Activated CD8-positive, alpha-beta T cell treated with anti-CD3 and anti-CD28 coated beads, Interleukin-2, amount 10 ng/mL, durations not matched to agents 7 days and 5 days (primary cell): Measurements from ENCODE around the gene ASTN2. TPM values are rescaled to one million over a fixed set of nuclear protein-coding genes. Genes with fewer than 3 reads are reported as not detected.

Experiments used
- ATAC-seq: fragments of 150-1000 bp; cut with Tn5 transposase; one replicate; pipeline ENCODE4 v1.10.0; 2021; ENCODE audit warnings: moderate library complexity
- CTCF ChIA-PET: fragments of 350-600 bp; sonication (Branson Sonifier 250); formaldehyde crosslinking; loops from one replicate; lab custom pipeline; 2021; ENCODE audit warnings: antibody characterized with exemption; lab: Charles Lee
- POLR2A ChIA-PET: fragments of 350-600 bp; sonication (Branson Sonifier 250); formaldehyde crosslinking; loops from one replicate; lab custom pipeline; 2021; ENCODE audit warnings: antibody characterized with exemption; lab: Charles Lee
- DNase-seq: peaks from one replicate; pipeline ENCODE4 v3.0.0-alpha.2; 2020
- H3K27ac Mint-ChIP-seq: one replicate; pipeline ENCODE4 v1.8.0; 2021; ENCODE audit warnings: mild to moderate bottlenecking, mixed read lengths
- H3K27me3 Mint-ChIP-seq: one replicate; pipeline ENCODE4 v1.8.0; 2021; ENCODE audit warnings: low read depth, mixed read lengths
- H3K36me3 Mint-ChIP-seq: one replicate; pipeline ENCODE4 v1.8.0; 2021; ENCODE audit warnings: low read depth, mixed read lengths
- H3K4me1 Mint-ChIP-seq: one replicate; pipeline ENCODE4 v1.8.0; 2021; ENCODE audit warnings: low read depth, mixed read lengths
- H3K4me3 Mint-ChIP-seq: one replicate; pipeline ENCODE4 v1.8.0; 2021; ENCODE audit warnings: mild to moderate bottlenecking, mixed read lengths
- H3K9me3 Mint-ChIP-seq: one replicate; pipeline ENCODE4 v1.8.0; 2022; ENCODE audit warnings: mixed read lengths; ENCODE audit not compliant: insufficient read depth
- total RNA-seq, 2 experiments: library from RNA; stranded (reverse); gene quantifications; one replicate each; pipeline ENCODE4 v1.2.3, GENCODE V29; 2021

ASTN2 gene
- total RNA-seq, 2 experiments from 2014 or later = 4.7 to 4.9 TPM

DNA sequence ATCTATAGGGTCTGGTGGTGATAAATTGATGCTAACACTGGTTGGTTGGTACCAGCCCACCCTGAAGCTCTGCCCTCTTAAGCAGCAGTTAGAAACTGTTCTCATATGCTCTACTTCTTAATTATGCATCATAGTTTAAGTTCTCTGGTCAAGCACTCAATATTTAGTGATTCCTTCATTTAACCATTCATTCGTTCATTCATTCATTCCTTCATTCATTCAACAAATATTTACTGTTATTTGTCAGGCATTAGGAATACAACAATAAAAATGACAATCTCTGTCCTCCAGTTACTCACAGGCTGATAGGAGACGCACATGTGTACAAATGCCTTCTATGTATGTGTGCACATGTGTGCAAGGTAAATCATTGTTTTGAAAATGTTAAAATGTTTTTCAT is 673.1 kb downstream of the ASTN2 start:
- Mint-ChIP-seq H3K4me1 (no peaks in the 10 kb centered on the region), H3K27ac (no peak overlapping the region), H3K4me3 (no peak overlapping the region), H3K36me3 (no peaks in the 10 kb centered on the region), H3K27me3 (no peaks in the 10 kb centered on the region), H3K9me3 (no peaks in the 10 kb centered on the region)
- POLR2A ChIA-PET = interaction anchor here (0.6 kb wide), 1 partner anchor 470 kb away, joined by 4 read pairs; no protein-coding TSS in a partner anchor
- no peak for DNase-seq
- CTCF ChIA-PET = no interaction called here
- no peak for ATAC-seq

DNA sequence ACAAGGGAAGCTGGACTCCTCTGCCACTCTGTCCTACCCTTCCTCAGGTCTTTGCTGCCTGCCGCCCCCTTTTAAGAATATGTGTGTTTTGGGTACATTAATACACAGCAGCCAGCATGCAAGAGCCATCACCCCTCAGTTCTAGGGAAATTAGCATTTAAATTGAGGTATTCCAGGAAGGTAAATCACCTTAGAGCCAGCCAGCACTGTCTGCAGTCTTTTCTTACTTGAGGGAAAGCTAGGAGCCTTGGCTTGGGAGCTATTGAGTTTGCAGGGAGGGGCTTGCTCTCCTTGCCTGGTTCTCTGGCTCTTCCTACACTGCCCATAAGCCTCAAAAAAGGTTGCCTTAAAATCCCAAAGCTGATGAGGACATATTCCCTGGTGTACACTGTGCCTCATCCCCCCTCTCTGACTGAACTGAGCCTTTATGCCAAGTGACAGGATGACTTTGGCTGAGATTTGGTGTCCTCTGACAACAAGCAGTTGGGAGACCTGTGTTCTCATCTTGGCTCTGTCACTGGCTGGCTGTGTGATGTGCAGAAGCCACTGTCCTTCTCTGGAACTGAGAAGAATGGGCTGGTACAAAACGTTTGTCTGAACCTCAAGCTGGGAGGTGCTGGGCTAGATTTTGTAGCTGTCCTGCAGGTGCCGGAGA is 673.6 kb downstream of the ASTN2 start:
- CTCF ChIA-PET = no interaction called here
- no peak for ATAC-seq
- POLR2A ChIA-PET = interaction anchor here (0.6 kb wide), 1 partner anchor 470 kb away, joined by 4 read pairs; no protein-coding TSS in a partner anchor
- Mint-ChIP-seq H3K27me3 (no peaks in the 10 kb centered on the region), H3K9me3 (no peaks in the 10 kb centered on the region), H3K4me1 (no peaks in the 10 kb centered on the region), H3K27ac (no peak overlapping the region), H3K36me3 (no peaks in the 10 kb centered on the region), H3K4me3 (no peak overlapping the region)
- DNase-seq = no peak

DNA sequence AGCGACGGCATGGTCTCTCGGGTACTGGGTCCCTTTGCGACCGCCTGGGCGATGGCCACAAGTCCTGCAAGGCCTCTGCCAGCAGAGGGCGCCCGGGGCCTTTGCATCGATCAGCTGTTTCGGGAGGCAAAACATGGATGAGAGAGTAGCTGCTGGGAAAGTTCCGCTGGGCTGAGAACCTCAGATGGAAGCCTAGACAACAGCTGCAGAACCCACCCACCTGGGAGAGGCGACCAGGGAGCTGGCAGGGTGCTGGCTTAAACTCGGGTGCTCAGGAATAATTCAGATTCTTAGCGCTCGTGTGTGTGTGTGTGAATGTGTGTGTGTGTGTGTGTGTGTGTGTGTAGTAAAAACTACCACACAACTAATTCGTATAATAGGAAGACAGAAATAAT is 677.7 kb downstream of the ASTN2 start:
- no peaks in the 10 kb centered on the region for H3K27me3 Mint-ChIP-seq
- ATAC-seq = peak; percentile 55
- POLR2A ChIA-PET = no interaction called here
- CTCF ChIA-PET = interaction anchor here (0.7 to 4.4 kb wide), 10 partner anchors 8 to 123 kb away, joined by 3 to 36 read pairs (median 4); partner anchors contain the start of gene TRIM32
- H3K4me3 Mint-ChIP-seq = no peak overlapping the region
- DNase-seq = peak; percentile 63
- H3K36me3 Mint-ChIP-seq = no peaks in the 10 kb centered on the region
- H3K4me1 Mint-ChIP-seq = no peaks in the 10 kb centered on the region
- H3K9me3 Mint-ChIP-seq = no peaks in the 10 kb centered on the region
- no peak overlapping the region for H3K27ac Mint-ChIP-seq

DNA sequence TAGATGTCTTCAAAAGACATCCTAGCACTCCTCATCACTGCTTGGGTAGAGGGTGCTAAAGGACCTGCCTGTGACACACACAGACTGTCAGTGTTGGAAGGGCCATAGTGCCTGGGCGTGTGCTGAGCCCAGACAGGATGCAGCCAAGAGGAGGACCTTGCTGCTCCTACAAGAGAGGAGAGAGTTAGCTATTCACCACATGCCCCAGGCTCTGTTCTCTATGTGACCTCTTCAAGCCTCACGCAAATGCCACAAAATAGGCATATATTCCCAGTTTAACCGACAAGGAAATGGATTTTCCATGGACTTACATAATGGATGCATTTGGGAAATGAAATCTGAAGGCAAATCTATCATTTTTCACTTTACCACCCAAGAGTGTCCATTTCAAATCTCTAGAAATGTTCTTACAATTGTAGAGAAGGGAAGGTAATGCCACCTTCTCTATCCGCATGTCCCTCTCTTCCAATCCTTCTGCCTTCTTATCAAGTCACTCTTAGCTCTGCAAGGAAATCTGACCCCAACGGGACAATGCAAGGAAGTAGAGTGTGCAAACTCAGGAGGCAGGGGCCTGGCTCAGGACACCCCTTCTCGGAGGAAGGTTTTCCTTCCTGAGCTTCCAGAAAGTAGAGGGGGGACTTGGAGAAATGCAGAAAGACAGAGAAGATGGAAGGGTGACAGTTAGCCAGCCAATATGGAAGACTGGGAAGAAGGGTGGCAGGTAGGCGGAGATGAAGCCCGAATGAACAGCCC is 678.3 kb downstream of the ASTN2 start:
- Mint-ChIP-seq H3K27ac (no peak overlapping the region), H3K4me3 (no peak overlapping the region), H3K27me3 (no peaks in the 10 kb centered on the region), H3K9me3 (no peaks in the 10 kb centered on the region), H3K36me3 (no peaks in the 10 kb centered on the region), H3K4me1 (no peaks in the 10 kb centered on the region)
- ChIA-PET POLR2A (no interaction called here), CTCF (interaction anchor here (0.6 to 4.4 kb wide), 11 partner anchors 9 to 1490 kb away, joined by 3 to 36 read pairs (median 3); partner anchors contain the start of gene TRIM32)
- ATAC-seq (no peak), DNase-seq (no peak)

DNA sequence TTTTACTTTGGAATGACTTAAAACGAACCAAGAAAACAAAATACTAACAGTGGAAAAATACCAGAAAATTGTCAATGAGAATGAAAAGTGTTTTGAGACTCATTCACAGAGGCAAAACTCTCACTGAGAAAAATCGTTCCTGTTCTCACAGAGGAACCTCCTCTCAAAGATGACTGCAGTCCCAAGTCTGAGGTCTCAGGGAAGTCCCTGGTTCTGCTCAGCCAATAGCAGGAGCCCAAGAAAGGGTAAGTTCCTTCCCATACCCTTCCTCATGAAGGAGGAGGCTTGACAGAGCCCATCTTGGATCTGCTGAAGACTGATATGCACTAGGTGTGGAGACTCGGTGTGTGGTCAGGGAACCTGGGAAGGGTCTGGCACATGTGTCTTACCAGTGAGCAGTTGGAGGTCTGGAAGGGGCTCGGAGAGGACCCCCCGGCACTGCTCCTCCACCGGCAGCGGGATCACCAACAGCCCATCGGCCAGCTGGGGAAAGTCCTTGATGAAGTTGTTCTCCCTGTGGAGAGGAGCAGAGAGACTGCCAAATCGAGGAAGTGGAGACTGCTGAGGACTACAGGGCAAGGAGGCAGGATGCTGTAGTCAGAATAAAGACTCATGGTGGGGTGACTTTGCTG is 681.7 kb downstream of the ASTN2 start:
- Mint-ChIP-seq H3K9me3 (no peaks in the 10 kb centered on the region), H3K27ac (no peak overlapping the region), H3K4me3 (no peak overlapping the region), H3K4me1 (no peaks in the 10 kb centered on the region), H3K27me3 (no peaks in the 10 kb centered on the region), H3K36me3 (no peaks in the 10 kb centered on the region)
- ATAC-seq (no peak), DNase-seq (no peak)
- ChIA-PET CTCF (no interaction called here), POLR2A (no interaction called here)

DNA sequence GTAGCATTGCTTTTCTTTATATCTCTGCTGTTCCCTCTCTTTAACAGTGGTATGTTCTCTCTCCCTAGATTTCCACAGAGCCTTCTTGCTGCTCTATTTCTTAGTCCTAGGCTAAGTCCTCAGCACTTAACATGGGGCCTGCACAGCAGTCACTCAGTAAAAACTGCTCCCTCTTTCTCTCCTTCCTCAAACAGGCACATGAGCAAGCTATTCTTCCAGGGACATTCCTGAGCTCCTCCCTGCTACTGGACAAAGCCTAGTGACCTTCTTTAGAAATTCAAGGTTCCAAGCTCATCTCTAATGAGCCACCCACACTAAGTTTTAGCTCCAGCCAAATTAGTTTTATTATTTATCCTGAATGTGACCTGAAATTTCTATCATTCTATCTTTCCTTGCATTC is 688.3 kb downstream of the ASTN2 start:
- POLR2A ChIA-PET = no interaction called here
- Mint-ChIP-seq H3K27me3 (peaks cover 3% of the 10 kb centered on the region), H3K36me3 (no peaks in the 10 kb centered on the region), H3K4me1 (no peaks in the 10 kb centered on the region), H3K9me3 (no peaks in the 10 kb centered on the region), H3K27ac (no peak overlapping the region), H3K4me3 (no peak overlapping the region)
- ATAC-seq (no peak), DNase-seq (no peak)
- CTCF ChIA-PET = interaction anchor here (2.3 kb wide), 1 partner anchor 10 kb away, joined by 9 read pairs; no protein-coding TSS in a partner anchor

DNA sequence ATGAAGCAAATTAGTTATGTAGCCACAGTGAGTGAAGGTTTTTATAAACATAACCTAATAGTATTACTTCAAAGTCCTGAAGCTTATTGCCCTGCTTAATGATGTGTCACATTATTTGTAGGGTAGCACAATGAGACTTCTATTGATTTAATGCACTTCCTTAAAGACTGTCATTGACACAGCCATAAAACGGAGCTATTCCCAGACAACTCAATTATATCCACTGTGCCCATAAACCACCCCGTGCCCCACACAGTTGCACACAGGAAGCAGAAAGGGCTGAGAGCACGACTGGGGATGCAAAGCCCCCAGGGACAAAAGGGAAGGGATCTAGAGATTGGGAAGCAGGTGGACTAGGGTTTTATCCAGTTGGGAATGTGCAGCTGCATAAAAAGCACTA is 690.7 kb downstream of the ASTN2 start:
- no peaks in the 10 kb centered on the region for H3K36me3 Mint-ChIP-seq
- H3K27me3 Mint-ChIP-seq = peaks cover 3% of the 10 kb centered on the region
- H3K9me3 Mint-ChIP-seq = no peaks in the 10 kb centered on the region
- no peaks in the 10 kb centered on the region for H3K4me1 Mint-ChIP-seq
- no peak for DNase-seq
- POLR2A ChIA-PET = no interaction called here
- CTCF ChIA-PET = interaction anchor here (1.6 kb wide), 1 partner anchor 10 kb away, joined by 3 read pairs; no protein-coding TSS in a partner anchor
- H3K27ac Mint-ChIP-seq = no peak overlapping the region
- ATAC-seq = no peak
- no peak overlapping the region for H3K4me3 Mint-ChIP-seq

DNA sequence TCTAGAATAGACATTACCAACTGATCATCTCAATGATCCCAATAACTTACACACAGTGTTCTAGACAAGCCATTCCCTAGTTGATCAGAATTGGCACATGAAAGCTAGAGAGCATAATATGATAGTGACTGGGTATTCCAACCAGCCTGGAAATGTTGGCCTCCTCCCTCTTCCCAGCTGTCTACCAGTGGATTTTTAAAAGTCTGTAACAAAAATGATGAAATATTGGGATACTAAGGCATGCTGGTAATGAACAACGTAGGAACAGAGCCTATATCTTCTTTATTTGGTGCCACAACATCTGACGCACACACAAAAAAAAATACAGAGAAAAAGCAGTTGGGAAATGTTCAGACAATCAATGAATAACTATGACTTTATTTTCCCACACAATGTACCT is 692.9 kb downstream of the ASTN2 start:
- Mint-ChIP-seq H3K4me1 (peaks cover 1% of the 10 kb centered on the region), H3K27ac (no peak overlapping the region), H3K4me3 (no peak overlapping the region), H3K9me3 (no peaks in the 10 kb centered on the region), H3K27me3 (peaks cover under 1% of the 10 kb centered on the region), H3K36me3 (no peaks in the 10 kb centered on the region)
- ATAC-seq = no peak
- ChIA-PET CTCF (no interaction called here), POLR2A (no interaction called here)
- no peak for DNase-seq

DNA sequence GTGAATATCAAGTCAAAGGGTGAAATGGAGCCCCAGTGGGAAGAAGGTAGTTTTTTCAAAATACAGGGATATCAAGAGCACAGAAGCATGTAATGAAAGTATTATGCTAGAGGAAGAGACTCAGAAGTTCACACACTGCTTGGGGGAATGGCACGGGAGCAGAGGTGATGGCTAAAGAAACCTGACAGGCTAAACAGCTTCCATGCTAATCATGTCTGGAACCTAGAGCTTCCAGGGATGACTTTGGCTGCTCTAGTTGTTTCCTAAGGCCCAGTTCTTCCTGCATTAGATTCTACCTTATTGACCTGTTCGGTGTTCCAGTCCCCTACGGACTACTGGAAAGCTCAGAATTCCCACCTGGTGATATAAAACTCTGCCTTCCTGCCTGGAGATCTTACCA is 693.4 kb downstream of the ASTN2 start:
- ATAC-seq (no peak), DNase-seq (no peak)
- H3K9me3 Mint-ChIP-seq = no peaks in the 10 kb centered on the region
- peaks cover 2% of the 10 kb centered on the region for H3K4me1 Mint-ChIP-seq
- H3K4me3 Mint-ChIP-seq = no peak overlapping the region
- H3K27ac Mint-ChIP-seq = no peak overlapping the region
- ChIA-PET POLR2A (no interaction called here), CTCF (no interaction called here)
- H3K36me3 Mint-ChIP-seq = no peaks in the 10 kb centered on the region
- H3K27me3 Mint-ChIP-seq = no peaks in the 10 kb centered on the region

DNA sequence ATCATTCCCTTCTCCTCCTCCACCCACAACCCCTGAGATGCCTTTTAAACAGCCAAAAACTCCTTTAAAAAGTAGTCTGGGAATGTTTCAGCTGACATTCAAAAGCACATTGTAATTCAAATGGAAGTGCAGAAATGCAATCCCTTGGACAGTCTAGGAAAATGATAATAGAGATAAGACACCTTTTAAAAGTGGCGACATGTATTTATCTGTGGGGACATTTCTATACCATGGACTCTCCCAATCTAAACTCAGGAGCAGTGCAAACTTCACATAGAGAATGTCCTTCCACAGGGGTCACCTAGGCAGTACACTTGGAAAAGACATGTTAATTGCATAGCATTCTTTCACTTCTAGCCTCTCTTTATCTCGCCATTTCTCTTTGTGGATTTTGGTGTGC is 694.7 kb downstream of the ASTN2 start:
- Mint-ChIP-seq H3K4me3 (no peak overlapping the region), H3K27me3 (no peaks in the 10 kb centered on the region), H3K4me1 (peaks cover 2% of the 10 kb centered on the region), H3K27ac (no peak overlapping the region), H3K36me3 (no peaks in the 10 kb centered on the region), H3K9me3 (no peaks in the 10 kb centered on the region)
- no peak for ATAC-seq
- DNase-seq = no peak
- ChIA-PET CTCF (no interaction called here), POLR2A (no interaction called here)

DNA sequence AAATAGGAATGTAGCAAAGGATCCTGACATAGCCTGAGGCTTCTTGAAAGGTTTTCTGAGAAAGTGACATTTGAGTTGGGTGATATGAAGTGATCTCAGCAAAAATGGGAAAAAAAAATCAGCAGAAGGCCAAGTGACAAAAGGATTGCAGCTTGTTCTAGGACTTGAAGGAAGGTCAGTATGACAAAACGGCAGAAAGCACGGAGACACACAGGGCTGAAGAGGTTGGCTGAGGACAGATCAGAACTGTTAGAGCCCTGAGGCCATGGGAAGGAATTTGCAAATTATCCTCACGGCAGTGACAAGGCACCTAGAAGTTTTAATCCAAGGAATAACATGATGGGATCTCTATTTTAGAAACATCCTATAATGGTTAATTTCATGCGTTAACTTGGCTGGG is 696.7 kb downstream of the ASTN2 start:
- Mint-ChIP-seq H3K27me3 (no peaks in the 10 kb centered on the region), H3K4me1 (peaks cover 2% of the 10 kb centered on the region), H3K9me3 (no peaks in the 10 kb centered on the region), H3K27ac (no peak overlapping the region), H3K36me3 (no peaks in the 10 kb centered on the region), H3K4me3 (no peak overlapping the region)
- CTCF ChIA-PET = no interaction called here
- POLR2A ChIA-PET = no interaction called here
- ATAC-seq (no peak), DNase-seq (no peak)

DNA sequence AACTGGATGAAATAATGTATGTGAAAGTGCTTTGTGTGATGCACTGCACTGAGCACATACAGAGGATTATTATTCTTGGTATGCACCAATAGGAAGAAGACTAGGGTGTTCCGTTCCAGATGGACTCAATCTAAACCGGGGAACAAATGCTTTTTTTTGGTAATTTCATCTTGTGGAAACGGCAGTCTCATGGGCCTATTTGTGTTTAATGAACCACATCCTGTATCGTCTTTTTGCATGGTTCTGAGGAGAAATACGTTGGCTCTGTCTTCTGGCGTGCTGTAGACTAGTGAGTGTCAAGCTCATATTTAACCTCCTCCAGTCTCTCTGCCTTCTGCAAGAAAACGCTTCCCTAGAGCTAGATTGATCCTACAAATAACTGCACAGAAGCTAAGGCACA is 697.7 kb downstream of the ASTN2 start:
- Mint-ChIP-seq H3K4me1 (peaks cover 2% of the 10 kb centered on the region), H3K36me3 (no peaks in the 10 kb centered on the region), H3K9me3 (no peaks in the 10 kb centered on the region), H3K4me3 (no peak overlapping the region), H3K27me3 (no peaks in the 10 kb centered on the region), H3K27ac (no peak overlapping the region)
- ATAC-seq (no peak), DNase-seq (no peak)
- POLR2A ChIA-PET = no interaction called here
- CTCF ChIA-PET = no interaction called here
